ENCODE measurements around the gene MAGI1. TPM values are rescaled to one million over a fixed set of nuclear protein-coding genes. Genes with fewer than 3 reads are reported as not detected.

MAGI1 gene
- total RNA-seq, 2 experiments from 2014 or later = not detected

- CTCF ChIA-PET = no interaction called here
- H3K4me3 Mint-ChIP-seq = no peak overlapping the region
- no peak for DNase-seq
- H3K4me1 Mint-ChIP-seq (ENCODE audit: low read depth) = no peaks in the 10 kb centered on the region
- no peaks in the 10 kb centered on the region for H3K27me3 Mint-ChIP-seq (ENCODE audit: low read depth)
- H3K36me3 Mint-ChIP-seq (ENCODE audit: low read depth) = no peaks in the 10 kb centered on the region
- no peak overlapping the region for H3K27ac Mint-ChIP-seq
- intact Hi-C loops (cut with micrococcal nuclease) = no loop called here
- H3K9me3 Mint-ChIP-seq = no peaks in the 10 kb centered on the region
Observed at GRCh38 chr3:65767551-65767950, 271.2 kb downstream of the MAGI1 start.

GRCh38 chr3:65762235-65762580 is 276.5 kb downstream of the MAGI1 start:
- Mint-ChIP-seq H3K27ac (no peak overlapping the region), H3K27me3 (ENCODE audit: low read depth) (peaks cover 5% of the 10 kb centered on the region), H3K36me3 (ENCODE audit: low read depth) (no peaks in the 10 kb centered on the region), H3K9me3 (no peaks in the 10 kb centered on the region), H3K4me1 (ENCODE audit: low read depth) (no peaks in the 10 kb centered on the region), H3K4me3 (no peak overlapping the region)
- CTCF ChIA-PET = no interaction called here
- intact Hi-C loops (cut with micrococcal nuclease) = no loop called here
- no peak for DNase-seq

GRCh38 chr3:65761446-65762234 is 277.1 kb downstream of the MAGI1 start:
- no peaks in the 10 kb centered on the region for H3K36me3 Mint-ChIP-seq (ENCODE audit: low read depth)
- CTCF ChIA-PET = no interaction called here
- no peaks in the 10 kb centered on the region for H3K4me1 Mint-ChIP-seq (ENCODE audit: low read depth)
- intact Hi-C loops (cut with micrococcal nuclease) = no loop called here
- no peak overlapping the region for H3K4me3 Mint-ChIP-seq
- no peak for DNase-seq
- no peak overlapping the region for H3K27ac Mint-ChIP-seq
- peaks cover 5% of the 10 kb centered on the region for H3K27me3 Mint-ChIP-seq (ENCODE audit: low read depth)
- no peaks in the 10 kb centered on the region for H3K9me3 Mint-ChIP-seq

DNA sequence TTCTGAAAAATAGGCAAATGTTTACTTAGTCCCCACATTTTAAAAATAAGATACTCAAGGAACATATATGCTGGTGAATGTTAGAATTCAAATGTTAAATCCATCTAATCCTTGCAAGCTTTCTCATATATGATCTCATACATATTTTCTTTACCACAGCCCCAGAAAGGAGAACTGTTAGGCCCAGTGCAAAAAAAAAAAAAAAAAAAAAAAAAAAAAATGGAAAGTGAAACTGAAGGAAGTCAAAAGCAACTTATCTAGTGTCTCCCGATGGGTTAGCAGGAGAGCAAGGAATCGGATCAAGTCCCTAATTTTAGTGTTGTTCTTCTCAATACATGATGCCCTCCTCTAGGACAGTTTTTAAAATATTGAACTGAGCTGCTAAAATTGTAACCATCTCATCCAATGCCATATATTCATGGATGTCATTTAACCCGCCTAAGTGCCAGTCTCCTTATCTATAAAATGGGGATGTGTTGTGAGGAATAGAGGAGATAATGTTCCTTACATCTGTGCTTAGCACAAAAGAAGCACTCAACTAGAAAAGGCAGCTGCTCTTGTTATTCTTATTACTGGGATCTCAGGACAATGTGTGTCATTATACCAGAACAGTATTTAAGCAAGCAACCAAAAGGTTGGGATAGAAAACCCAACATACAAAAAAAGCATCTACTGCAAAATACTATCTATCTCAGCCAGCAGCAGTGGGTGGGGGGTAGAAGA is 279.7 kb downstream of the MAGI1 start:
- no peak for DNase-seq
- intact Hi-C loops (cut with micrococcal nuclease) = no loop called here
- Mint-ChIP-seq H3K9me3 (no peaks in the 10 kb centered on the region), H3K36me3 (ENCODE audit: low read depth) (no peaks in the 10 kb centered on the region), H3K27ac (no peak overlapping the region), H3K4me3 (no peak overlapping the region), H3K27me3 (ENCODE audit: low read depth) (peaks cover 5% of the 10 kb centered on the region), H3K4me1 (ENCODE audit: low read depth) (no peaks in the 10 kb centered on the region)
- CTCF ChIA-PET = no interaction called here

GRCh38 chr3:65758438-65758837 is 280.3 kb downstream of the MAGI1 start:
- no peaks in the 10 kb centered on the region for H3K4me1 Mint-ChIP-seq (ENCODE audit: low read depth)
- H3K4me3 Mint-ChIP-seq = no peak overlapping the region
- DNase-seq = no peak
- H3K27ac Mint-ChIP-seq = no peak overlapping the region
- H3K9me3 Mint-ChIP-seq = no peaks in the 10 kb centered on the region
- peaks cover 5% of the 10 kb centered on the region for H3K27me3 Mint-ChIP-seq (ENCODE audit: low read depth)
- intact Hi-C loops (cut with micrococcal nuclease) = no loop called here
- H3K36me3 Mint-ChIP-seq (ENCODE audit: low read depth) = no peaks in the 10 kb centered on the region
- CTCF ChIA-PET = no interaction called here

DNA sequence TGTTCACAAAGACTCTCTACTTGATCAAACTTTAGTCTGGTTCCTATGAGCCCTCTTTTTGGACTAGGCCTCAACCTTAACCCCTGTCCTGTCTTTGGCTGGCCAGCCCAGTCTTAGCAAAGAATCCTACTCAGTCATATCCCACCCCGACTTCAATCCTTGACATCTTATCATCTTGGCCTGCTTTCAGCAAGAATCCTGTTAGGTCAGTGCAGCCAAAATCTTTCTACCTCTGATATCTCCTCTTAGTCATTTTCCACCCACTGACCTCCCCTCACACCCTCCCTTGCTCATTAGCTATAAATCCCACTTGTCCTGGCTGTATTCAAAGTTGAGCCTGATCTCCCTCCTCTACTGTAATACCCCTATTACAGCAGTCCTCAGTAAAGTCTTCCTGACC is 286.1 kb downstream of the MAGI1 start:
- no peak for DNase-seq
- no peak overlapping the region for H3K27ac Mint-ChIP-seq
- intact Hi-C loops (cut with micrococcal nuclease) = loop anchor here (5.0 kb wide), 1 partner anchor 1220 kb away; no protein-coding TSS in a partner anchor
- CTCF ChIA-PET = interaction anchor here (0.6 kb wide), 1 partner anchor 349 kb away, joined by 3 read pairs; no protein-coding TSS in a partner anchor
- H3K27me3 Mint-ChIP-seq (ENCODE audit: low read depth) = no peaks in the 10 kb centered on the region
- no peaks in the 10 kb centered on the region for H3K36me3 Mint-ChIP-seq (ENCODE audit: low read depth)
- H3K4me3 Mint-ChIP-seq = no peak overlapping the region
- no peaks in the 10 kb centered on the region for H3K4me1 Mint-ChIP-seq (ENCODE audit: low read depth)
- no peaks in the 10 kb centered on the region for H3K9me3 Mint-ChIP-seq

- Mint-ChIP-seq H3K4me3 (no peak overlapping the region), H3K9me3 (no peaks in the 10 kb centered on the region), H3K36me3 (ENCODE audit: low read depth) (no peaks in the 10 kb centered on the region), H3K4me1 (ENCODE audit: low read depth) (no peaks in the 10 kb centered on the region), H3K27ac (no peak overlapping the region), H3K27me3 (ENCODE audit: low read depth) (no peaks in the 10 kb centered on the region)
- DNase-seq = peak; percentile 7
- intact Hi-C loops (cut with micrococcal nuclease) = loop anchor here (5.0 kb wide), 1 partner anchor 1219 kb away; no protein-coding TSS in a partner anchor
- CTCF ChIA-PET = interaction anchor here (0.7 to 1.0 kb wide), 2 partner anchors 21 to 263 kb away, joined by 3 read pairs; no protein-coding TSS in a partner anchor
Observed at GRCh38 chr3:65751123-65751700, 287.5 kb downstream of the MAGI1 start.

- Mint-ChIP-seq H3K36me3 (ENCODE audit: low read depth) (no peaks in the 10 kb centered on the region), H3K9me3 (no peaks in the 10 kb centered on the region), H3K27ac (no peak overlapping the region), H3K4me1 (ENCODE audit: low read depth) (no peaks in the 10 kb centered on the region), H3K27me3 (ENCODE audit: low read depth) (no peaks in the 10 kb centered on the region), H3K4me3 (no peak overlapping the region)
- CTCF ChIA-PET = interaction anchor here (0.6 kb wide), 1 partner anchor 301 kb away, joined by 3 read pairs; no protein-coding TSS in a partner anchor
- no peak for DNase-seq
- intact Hi-C loops (cut with micrococcal nuclease) = no loop called here
Observed at GRCh38 chr3:65749066-65749465, 289.7 kb downstream of the MAGI1 start.

- intact Hi-C loops (cut with micrococcal nuclease) = no loop called here
- no peaks in the 10 kb centered on the region for H3K36me3 Mint-ChIP-seq (ENCODE audit: low read depth)
- H3K4me3 Mint-ChIP-seq = no peak overlapping the region
- no peak overlapping the region for H3K27ac Mint-ChIP-seq
- CTCF ChIA-PET = interaction anchor here (0.6 kb wide), 1 partner anchor 151 kb away, joined by 3 read pairs; no protein-coding TSS in a partner anchor
- H3K27me3 Mint-ChIP-seq (ENCODE audit: low read depth) = no peaks in the 10 kb centered on the region
- DNase-seq = no peak
- H3K4me1 Mint-ChIP-seq (ENCODE audit: low read depth) = no peaks in the 10 kb centered on the region
- H3K9me3 Mint-ChIP-seq = no peaks in the 10 kb centered on the region
Observed at GRCh38 chr3:65748326-65748725, 290.4 kb downstream of the MAGI1 start.

DNA sequence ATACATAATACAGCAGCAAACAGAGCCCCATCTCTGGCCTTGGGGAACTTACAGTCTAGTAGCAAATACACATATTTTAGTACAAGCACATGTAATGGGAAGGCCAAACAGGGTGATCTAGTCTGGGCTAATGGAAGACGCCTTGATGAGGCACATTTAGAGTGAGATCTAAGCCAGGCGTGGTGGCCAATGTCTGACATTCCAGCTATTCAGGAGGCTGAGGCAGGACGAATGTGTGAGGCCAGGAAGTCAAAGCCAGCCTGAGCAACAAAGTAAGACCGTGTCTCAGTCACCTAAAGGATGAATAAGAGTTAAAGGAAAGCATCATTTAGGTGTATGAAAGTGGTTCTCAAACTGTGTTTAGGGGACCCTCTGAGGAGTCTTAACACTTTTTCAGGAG is 291.9 kb downstream of the MAGI1 start:
- H3K4me3 Mint-ChIP-seq = no peak overlapping the region
- no peaks in the 10 kb centered on the region for H3K9me3 Mint-ChIP-seq
- no peaks in the 10 kb centered on the region for H3K27me3 Mint-ChIP-seq (ENCODE audit: low read depth)
- H3K36me3 Mint-ChIP-seq (ENCODE audit: low read depth) = no peaks in the 10 kb centered on the region
- CTCF ChIA-PET = no interaction called here
- intact Hi-C loops (cut with micrococcal nuclease) = no loop called here
- H3K27ac Mint-ChIP-seq = no peak overlapping the region
- DNase-seq = no peak
- H3K4me1 Mint-ChIP-seq (ENCODE audit: low read depth) = no peaks in the 10 kb centered on the region

DNA sequence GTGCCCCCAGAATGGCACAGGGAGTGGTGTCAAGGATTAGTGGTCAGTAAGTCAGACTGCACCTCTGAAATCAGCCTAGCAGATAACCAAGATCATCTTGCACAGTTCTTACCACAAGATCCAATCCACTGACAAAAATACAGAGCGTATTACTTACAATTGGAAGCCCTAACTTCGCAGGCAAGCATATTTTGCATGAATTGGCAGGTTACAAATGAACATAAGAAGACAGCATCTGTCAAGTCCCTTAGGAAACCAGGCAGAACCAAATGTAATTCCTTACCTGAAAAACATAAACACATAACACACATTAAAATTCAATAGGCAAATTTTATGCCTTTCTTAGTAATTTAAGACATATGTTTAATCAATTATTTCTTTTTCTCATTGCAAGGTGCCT is 293.4 kb downstream of the MAGI1 start:
- Mint-ChIP-seq H3K9me3 (no peaks in the 10 kb centered on the region), H3K27me3 (ENCODE audit: low read depth) (no peaks in the 10 kb centered on the region), H3K27ac (no peak overlapping the region), H3K36me3 (ENCODE audit: low read depth) (no peaks in the 10 kb centered on the region), H3K4me3 (no peak overlapping the region), H3K4me1 (ENCODE audit: low read depth) (no peaks in the 10 kb centered on the region)
- CTCF ChIA-PET = no interaction called here
- DNase-seq = no peak
- intact Hi-C loops (cut with micrococcal nuclease) = no loop called here

GRCh38 chr3:65742914-65743313 is 295.8 kb downstream of the MAGI1 start:
- intact Hi-C loops (cut with micrococcal nuclease) = no loop called here
- CTCF ChIA-PET = interaction anchor here (1.3 kb wide), 1 partner anchor 11 kb away, joined by 3 read pairs; no protein-coding TSS in a partner anchor
- DNase-seq = no peak
- Mint-ChIP-seq H3K27me3 (ENCODE audit: low read depth) (no peaks in the 10 kb centered on the region), H3K4me3 (no peak overlapping the region), H3K9me3 (no peaks in the 10 kb centered on the region), H3K27ac (no peak overlapping the region), H3K36me3 (ENCODE audit: low read depth) (no peaks in the 10 kb centered on the region), H3K4me1 (ENCODE audit: low read depth) (no peaks in the 10 kb centered on the region)
